LoVo (cell line): ENCODE data around the gene PRAF2.

ENCODE experiments used
- DNase-seq: peaks from one replicate; pipeline ENCODE4 v3.0.0-alpha.2; 2016; ENCODE audit warnings: low spot score

The PRAF2 gene

GRCh38 chrX:49072712-49073095 lies 1.1 kb downstream of the PRAF2 start:
- no peak for DNase-seq

GRCh38 chrX:49071877-49072711 lies 1.7 kb downstream of the PRAF2 start:
- DNase-seq, result no peak

- DNase-seq, result no peak
Observed at GRCh38 chrX:49070988-49071387, 2.8 kb downstream of the PRAF2 start.

GRCh38 chrX:49069038-49069437 lies 4.8 kb downstream of the PRAF2 start:
- DNase-seq, result no peak

GRCh38 chrX:49067285-49068120 lies 6.3 kb downstream of the PRAF2 start:
- no peak for DNase-seq

GRCh38 chrX:49066690-49067089 lies 7.1 kb downstream of the PRAF2 start:
- no peak for DNase-seq

GRCh38 chrX:49066278-49066677 lies 7.5 kb downstream of the PRAF2 start:
- no peak for DNase-seq

GRCh38 chrX:49064735-49065134 lies 9.1 kb downstream of the PRAF2 start:
- DNase-seq, result no peak

- DNase-seq, result no peak
Observed at GRCh38 chrX:49064303-49064702, 9.5 kb downstream of the PRAF2 start.

- DNase-seq, result no peak
Observed at GRCh38 chrX:49063715-49064114, 10.1 kb downstream of the PRAF2 start.

GRCh38 chrX:49061916-49062315 lies 11.9 kb downstream of the PRAF2 start:
- no peak for DNase-seq

GRCh38 chrX:49061490-49061889 lies 12.3 kb downstream of the PRAF2 start:
- DNase-seq, result no peak

GRCh38 chrX:49060914-49061313 lies 12.9 kb downstream of the PRAF2 start:
- no peak for DNase-seq

GRCh38 chrX:49059681-49060085 lies 14.1 kb downstream of the PRAF2 start:
- peak; percentile 10 for DNase-seq

GRCh38 chrX:49059201-49059600 lies 14.6 kb downstream of the PRAF2 start:
- no peak for DNase-seq

GRCh38 chrX:49058794-49059193 lies 15.0 kb downstream of the PRAF2 start, which contains the start of gene CCDC120:
CCDC120 (plus strand) TSS chrX:49058999; CDS start chrX:49062042, 3,043 bp downstream.
- peak; percentile 39 for DNase-seq

- no peak for DNase-seq
Observed at GRCh38 chrX:49054073-49054762, 19.6 kb downstream of the PRAF2 start.

GRCh38 chrX:49053223-49054072 lies 20.4 kb downstream of the PRAF2 start:
- DNase-seq, result peak; percentile 29

GRCh38 chrX:49043987-49044281 lies 29.9 kb downstream of the PRAF2 start:
- no peak for DNase-seq

- DNase-seq, result peak; percentile 93
Observed at GRCh38 chrX:49043220-49043986, 30.4 kb downstream of the PRAF2 start, which contains the start of gene TFE3. TFE3 (minus strand) TSS chrX:49043357; CDS start chrX:49043226, 131 bp downstream.
